ENCODE measurements around the gene CDH24. TPM values are rescaled to one million over a fixed set of nuclear protein-coding genes. Genes with fewer than 3 reads are reported as not detected.

The CDH24 gene
- total and polyA plus RNA-seq, 9 of the 15 experiments (the other 6 are each of a cell fraction or from before 2014, with no cell fraction given) = 0.04 to 16.2 (median 4.9) TPM

DNA sequence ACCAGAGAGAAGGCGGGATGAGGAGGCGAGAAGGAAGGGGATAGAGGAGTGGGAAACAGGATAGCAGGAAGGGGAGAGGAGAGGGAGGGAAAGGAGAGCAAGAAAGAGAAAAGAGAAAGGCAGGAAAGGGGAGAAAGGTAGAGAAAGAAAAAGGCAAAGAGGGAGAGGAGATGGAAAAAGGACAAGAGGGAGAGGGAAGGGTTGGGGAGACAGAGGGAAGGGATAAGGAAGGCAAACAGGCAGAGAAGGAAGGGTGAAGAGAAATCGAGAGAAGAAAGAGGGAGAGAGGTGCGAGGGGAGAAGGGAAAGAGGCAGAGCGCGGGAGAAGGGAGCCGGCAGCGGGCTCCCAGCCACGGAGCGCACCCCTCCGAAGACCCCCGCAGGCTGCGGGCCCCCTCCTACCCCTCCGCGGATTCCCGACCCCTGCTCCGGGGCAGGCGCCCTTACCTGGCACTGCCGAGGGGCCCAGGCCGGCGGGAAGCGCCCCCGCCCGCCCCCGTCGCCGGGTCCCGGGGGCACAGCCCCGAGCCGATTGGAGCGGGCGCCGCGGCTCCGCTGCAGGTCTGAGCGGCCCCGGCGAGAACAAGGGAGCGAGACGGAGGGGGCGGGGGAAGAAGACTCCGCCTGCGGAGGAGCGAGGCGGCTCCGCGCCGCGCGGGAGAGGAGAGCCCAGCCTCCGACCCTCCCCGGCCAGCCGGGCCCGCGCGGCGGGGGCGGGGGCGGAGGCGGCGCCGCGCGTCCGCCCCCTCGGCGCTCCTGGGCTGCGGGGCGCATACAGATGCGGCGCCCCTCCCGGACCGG, at the start of gene CDH24 (continued):
- TF ChIP-seq, protein P1, sequence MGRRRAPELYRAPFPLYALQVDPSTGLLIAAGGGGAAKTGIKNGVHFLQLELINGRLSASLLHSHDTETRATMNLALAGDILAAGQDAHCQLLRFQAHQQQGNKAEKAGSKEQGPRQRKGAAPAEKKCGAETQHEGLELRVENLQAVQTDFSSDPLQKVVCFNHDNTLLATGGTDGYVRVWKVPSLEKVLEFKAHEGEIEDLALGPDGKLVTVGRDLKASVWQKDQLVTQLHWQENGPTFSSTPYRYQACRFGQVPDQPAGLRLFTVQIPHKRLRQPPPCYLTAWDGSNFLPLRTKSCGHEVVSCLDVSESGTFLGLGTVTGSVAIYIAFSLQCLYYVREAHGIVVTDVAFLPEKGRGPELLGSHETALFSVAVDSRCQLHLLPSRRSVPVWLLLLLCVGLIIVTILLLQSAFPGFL (CRISPR knock-in tag; IDR thresholded peaks at IDR 0.05) = no peak
- TF ChIP-seq TBP (optimal IDR thresholded peaks at IDR 0.05; ENCODE audit: low read depth, low read length) (peak; percentile 57), ESRRA (IDR thresholded peaks at IDR 0.05; ENCODE audit: borderline replicate concordance, low read depth) (no peak), ZNF431 (CRISPR knock-in tag; IDR thresholded peaks at IDR 0.05) (no peak), CBFA2T2 (conservative IDR thresholded peaks at IDR 0.05) (no peak), ZNF134 (CRISPR knock-in tag; conservative IDR thresholded peaks at IDR 0.05) (no peak), ZSCAN29 (IDR thresholded peaks at IDR 0.05) (no peak), ZNF274 (IDR thresholded peaks at IDR 0.05; ENCODE audit: borderline replicate concordance, low read depth, low read length) (no peak), PTTG1 (tag; IDR thresholded peaks at IDR 0.05; ENCODE audit: low read depth) (no peak), KAT2B (IDR thresholded peaks at IDR 0.05; ENCODE audit: low read depth, low read length) (no peak), MCM5 (IDR thresholded peaks at IDR 0.05; ENCODE audit: low read depth) (no peak), HIVEP1 (CRISPR knock-in tag; IDR thresholded peaks at IDR 0.05) (no peak), HOXB6 (CRISPR knock-in tag; IDR thresholded peaks at IDR 0.05; ENCODE audit: borderline replicate concordance) (no peak), ZNF589 (CRISPR knock-in tag; IDR thresholded peaks at IDR 0.05; ENCODE audit: low read depth) (no peak)
- TF ChIP-seq, protein P2, sequence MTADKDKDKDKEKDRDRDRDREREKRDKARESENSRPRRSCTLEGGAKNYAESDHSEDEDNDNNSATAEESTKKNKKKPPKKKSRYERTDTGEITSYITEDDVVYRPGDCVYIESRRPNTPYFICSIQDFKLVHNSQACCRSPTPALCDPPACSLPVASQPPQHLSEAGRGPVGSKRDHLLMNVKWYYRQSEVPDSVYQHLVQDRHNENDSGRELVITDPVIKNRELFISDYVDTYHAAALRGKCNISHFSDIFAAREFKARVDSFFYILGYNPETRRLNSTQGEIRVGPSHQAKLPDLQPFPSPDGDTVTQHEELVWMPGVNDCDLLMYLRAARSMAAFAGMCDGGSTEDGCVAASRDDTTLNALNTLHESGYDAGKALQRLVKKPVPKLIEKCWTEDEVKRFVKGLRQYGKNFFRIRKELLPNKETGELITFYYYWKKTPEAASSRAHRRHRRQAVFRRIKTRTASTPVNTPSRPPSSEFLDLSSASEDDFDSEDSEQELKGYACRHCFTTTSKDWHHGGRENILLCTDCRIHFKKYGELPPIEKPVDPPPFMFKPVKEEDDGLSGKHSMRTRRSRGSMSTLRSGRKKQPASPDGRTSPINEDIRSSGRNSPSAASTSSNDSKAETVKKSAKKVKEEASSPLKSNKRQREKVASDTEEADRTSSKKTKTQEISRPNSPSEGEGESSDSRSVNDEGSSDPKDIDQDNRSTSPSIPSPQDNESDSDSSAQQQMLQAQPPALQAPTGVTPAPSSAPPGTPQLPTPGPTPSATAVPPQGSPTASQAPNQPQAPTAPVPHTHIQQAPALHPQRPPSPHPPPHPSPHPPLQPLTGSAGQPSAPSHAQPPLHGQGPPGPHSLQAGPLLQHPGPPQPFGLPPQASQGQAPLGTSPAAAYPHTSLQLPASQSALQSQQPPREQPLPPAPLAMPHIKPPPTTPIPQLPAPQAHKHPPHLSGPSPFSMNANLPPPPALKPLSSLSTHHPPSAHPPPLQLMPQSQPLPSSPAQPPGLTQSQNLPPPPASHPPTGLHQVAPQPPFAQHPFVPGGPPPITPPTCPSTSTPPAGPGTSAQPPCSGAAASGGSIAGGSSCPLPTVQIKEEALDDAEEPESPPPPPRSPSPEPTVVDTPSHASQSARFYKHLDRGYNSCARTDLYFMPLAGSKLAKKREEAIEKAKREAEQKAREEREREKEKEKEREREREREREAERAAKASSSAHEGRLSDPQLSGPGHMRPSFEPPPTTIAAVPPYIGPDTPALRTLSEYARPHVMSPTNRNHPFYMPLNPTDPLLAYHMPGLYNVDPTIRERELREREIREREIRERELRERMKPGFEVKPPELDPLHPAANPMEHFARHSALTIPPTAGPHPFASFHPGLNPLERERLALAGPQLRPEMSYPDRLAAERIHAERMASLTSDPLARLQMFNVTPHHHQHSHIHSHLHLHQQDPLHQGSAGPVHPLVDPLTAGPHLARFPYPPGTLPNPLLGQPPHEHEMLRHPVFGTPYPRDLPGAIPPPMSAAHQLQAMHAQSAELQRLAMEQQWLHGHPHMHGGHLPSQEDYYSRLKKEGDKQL (CRISPR knock-in tag; IDR thresholded peaks at IDR 0.05; ENCODE audit: borderline replicate concordance) = no peak
- TF ChIP-seq, protein P3, sequence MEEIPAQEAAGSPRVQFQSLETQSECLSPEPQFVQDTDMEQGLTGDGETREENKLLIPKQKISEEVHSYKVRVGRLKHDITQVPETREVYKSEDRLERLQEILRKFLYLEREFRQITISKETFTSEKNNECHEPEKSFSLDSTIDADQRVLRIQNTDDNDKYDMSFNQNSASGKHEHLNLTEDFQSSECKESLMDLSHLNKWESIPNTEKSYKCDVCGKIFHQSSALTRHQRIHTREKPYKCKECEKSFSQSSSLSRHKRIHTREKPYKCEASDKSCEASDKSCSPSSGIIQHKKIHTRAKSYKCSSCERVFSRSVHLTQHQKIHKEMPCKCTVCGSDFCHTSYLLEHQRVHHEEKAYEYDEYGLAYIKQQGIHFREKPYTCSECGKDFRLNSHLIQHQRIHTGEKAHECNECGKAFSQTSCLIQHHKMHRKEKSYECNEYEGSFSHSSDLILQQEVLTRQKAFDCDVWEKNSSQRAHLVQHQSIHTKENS (CRISPR knock-in tag; IDR thresholded peaks at IDR 0.05) = no peak
- TF ChIP-seq, protein P4, sequence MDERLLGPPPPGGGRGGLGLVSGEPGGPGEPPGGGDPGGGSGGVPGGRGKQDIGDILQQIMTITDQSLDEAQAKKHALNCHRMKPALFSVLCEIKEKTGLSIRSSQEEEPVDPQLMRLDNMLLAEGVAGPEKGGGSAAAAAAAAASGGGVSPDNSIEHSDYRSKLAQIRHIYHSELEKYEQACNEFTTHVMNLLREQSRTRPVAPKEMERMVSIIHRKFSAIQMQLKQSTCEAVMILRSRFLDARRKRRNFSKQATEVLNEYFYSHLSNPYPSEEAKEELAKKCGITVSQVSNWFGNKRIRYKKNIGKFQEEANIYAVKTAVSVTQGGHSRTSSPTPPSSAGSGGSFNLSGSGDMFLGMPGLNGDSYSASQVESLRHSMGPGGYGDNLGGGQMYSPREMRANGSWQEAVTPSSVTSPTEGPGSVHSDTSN (CRISPR knock-in tag; IDR thresholded peaks at IDR 0.05; ENCODE audit: low read depth) = no peak
- TF ChIP-seq, protein P4 (tag; conservative IDR thresholded peaks at IDR 0.05; ENCODE audit: low read depth) = no peak
